HG03439 (cell line): Measurements from ENCODE around the gene TANGO6.

Source experiments
- ATAC-seq: cut with Tn5 transposase; IDR thresholded peaks from one replicate; pipeline ENCODE4 v1.9.1; 2021; ENCODE audit warnings: mild to moderate bottlenecking, moderate library complexity; ENCODE audit not compliant: unreplicated experiment

The TANGO6 gene

GRCh38 chr16:68860978-68861892 lies 17.9 kb downstream of the TANGO6 start:
- no peak for ATAC-seq

DNA sequence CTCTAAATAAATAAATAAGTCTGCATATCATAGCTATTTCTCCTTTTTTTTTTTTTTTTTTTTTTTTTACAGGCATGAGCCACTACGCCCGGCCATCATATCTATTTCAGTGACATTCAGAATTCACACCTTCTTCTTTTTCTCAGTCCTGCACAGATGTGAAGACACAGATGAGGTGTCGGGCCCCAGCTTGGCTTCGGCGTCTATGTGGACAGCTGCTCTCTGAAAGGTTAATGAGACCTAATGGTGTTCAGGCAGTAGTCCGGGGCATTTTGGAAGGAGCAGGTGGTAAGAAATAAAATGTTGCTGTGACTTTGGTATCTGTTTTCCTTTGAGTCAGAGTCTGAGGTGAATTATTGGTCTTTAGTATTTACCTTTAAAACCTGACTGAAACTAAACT lies 23.6 kb downstream of the TANGO6 start:
- ATAC-seq, result no peak

- ATAC-seq, result no peak
Measured at GRCh38 chr16:68869492-68870088, 26.3 kb downstream of the TANGO6 start.

GRCh38 chr16:68873635-68874471 lies 30.5 kb downstream of the TANGO6 start:
- ATAC-seq, result no peak

GRCh38 chr16:68875871-68876270 lies 32.5 kb downstream of the TANGO6 start:
- ATAC-seq, result no peak

- no peak for ATAC-seq
Measured at GRCh38 chr16:68883685-68884084, 40.4 kb downstream of the TANGO6 start.

GRCh38 chr16:68884401-68884800 lies 41.1 kb downstream of the TANGO6 start:
- no peak for ATAC-seq

GRCh38 chr16:68884861-68885720 lies 41.8 kb downstream of the TANGO6 start:
- no peak for ATAC-seq

DNA sequence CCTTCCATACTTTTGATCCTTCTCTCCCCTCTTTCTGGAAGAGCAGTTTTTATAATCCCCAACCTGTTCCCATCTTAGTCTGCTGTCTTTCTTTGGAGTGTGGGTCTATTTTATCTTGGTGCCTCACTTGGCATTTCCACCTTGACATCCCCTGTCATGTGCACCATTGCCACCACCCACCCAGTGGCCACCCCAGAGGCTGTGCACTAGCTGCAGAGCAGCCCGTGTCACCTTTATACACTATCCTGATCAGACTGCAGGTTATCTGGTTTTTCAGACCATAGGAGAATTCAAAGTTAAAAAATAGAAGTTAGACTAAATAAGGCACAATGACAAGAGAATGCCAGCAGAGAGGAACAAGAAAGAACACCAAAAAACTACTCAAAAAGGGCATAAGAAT lies 43.8 kb downstream of the TANGO6 start:
- ATAC-seq, result no peak

GRCh38 chr16:68889508-68890150 lies 46.3 kb downstream of the TANGO6 start:
- ATAC-seq, result no peak

DNA sequence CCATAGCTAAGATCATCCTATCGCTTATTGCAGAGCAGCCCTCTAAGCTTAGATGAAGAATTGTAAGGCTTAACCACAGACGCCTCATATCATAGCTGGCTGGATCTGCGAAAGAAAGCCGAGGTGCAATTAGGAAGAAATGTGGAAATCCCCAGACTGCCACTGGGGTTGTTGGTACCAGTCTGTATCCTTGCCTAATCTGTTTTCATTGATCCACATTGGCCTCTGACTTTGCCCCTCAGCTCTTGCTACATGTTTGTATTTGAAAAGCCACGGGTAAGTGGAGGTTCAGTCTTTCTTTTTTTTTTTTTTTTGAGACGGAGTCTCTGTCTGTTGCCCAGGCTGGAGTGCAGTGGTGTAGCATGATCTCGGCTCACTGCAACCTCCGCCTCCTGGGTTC lies 48.9 kb downstream of the TANGO6 start:
- ATAC-seq, result no peak

DNA sequence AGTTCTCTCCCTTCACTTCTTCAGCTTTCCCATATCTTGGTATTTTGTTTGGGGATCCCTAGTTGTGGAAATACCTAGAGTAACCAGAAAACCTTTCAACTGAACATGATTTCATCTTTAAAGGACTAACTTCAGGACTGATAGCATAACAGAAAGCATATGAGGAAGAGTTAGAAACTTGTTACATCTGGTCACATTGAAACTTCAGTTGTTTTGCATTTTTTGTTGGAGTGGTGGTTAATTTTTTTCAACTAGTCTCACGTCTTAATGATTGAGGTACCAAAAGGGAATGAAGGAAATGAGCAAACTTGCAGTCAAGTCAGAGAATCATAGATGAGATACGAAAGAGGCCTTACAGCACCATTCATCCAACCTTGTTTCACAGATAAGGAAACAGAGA lies 49.6 kb downstream of the TANGO6 start:
- ATAC-seq, result no peak

DNA sequence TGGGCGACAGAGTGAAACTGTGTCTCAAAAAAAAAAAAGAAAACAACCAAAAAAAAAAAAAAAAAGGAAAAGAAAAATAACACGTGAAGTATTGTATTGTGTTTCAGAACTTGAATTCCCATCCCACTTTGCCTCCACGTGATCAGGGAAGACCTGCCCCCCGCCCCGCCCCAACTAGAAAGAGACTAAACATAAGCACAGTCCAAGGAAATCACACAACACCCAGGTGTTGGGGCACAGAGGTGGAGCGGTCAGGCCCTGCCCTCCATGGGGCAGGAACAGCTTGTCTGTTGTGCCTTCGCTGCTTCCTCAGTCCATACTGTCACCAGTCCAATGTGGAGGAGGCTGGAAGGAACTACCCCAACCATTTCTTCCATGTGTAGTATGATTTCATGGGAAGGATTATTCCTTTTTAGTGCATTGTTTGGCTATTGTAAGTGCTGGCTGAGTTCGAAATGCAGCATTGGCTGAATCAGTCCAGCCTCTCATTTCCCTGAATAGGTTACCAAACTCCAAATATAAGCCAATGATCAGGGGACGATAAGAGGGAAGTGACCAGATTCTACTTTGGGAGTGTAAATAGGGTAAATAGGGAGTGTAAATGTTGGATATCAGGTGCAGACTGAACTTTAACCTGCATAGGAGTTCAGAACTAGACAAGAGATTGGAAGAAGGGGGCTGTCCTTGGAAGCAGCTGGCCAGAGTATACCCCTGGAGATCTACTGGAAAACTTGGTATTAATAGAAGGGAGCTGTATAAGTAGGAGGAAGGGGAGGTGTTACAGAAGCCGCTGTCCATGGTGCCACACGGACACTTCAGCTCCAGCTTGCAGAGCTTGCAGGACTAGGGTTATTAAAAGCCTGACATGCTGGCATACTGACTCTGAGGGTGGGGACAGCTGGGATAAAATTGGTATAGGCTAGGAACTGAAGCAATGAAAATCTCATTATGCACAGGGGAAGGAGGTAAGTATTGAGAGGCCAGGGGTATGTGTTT lies 50.7 kb downstream of the TANGO6 start:
- ATAC-seq, result no peak

GRCh38 chr16:68894714-68895113 lies 51.4 kb downstream of the TANGO6 start:
- ATAC-seq, result no peak

- ATAC-seq, result no peak
Measured at GRCh38 chr16:68898026-68898425, 54.7 kb downstream of the TANGO6 start.

- ATAC-seq, result no peak
Measured at GRCh38 chr16:68900009-68900408, 56.7 kb downstream of the TANGO6 start.

- ATAC-seq, result no peak
Measured at GRCh38 chr16:68902003-68902968, 59.0 kb downstream of the TANGO6 start.

GRCh38 chr16:68902969-68903345 lies 59.6 kb downstream of the TANGO6 start:
- ATAC-seq, result no peak
